Epithelial cell of proximal tubule (primary cell): ENCODE measurements around the gene FAM184B. TPM values are rescaled to one million over a fixed set of nuclear protein-coding genes. Genes with fewer than 3 reads are reported as not detected.

Experiments used
- DNase-seq: peaks from one replicate; pipeline ENCODE4 v3.0.0-alpha.2; 2011; ENCODE audit warnings: low read depth
- H3K4me3 ChIP-seq: 2 replicates; pipeline ENCODE4 v1.5.1; 2011; ENCODE audit warnings: low read depth, mild to moderate bottlenecking, low read length
- total RNA-seq: library from RNA; depleted of rRNA; stranded (reverse); fragments of >200 nt; gene quantifications from 2 replicates; pipeline ENCODE4 v1.2.3, GENCODE V29; 2015
- TF ChIP-seq, protein P1 (sequence below): conservative IDR thresholded peaks from 2 replicates; pipeline ENCODE4 v1.5.1; 2012; ENCODE audit warnings: low read depth, mild to moderate bottlenecking, low read length

The FAM184B gene
- total RNA-seq, 1 donor from 2014 or later, result 0.17 TPM

DNA sequence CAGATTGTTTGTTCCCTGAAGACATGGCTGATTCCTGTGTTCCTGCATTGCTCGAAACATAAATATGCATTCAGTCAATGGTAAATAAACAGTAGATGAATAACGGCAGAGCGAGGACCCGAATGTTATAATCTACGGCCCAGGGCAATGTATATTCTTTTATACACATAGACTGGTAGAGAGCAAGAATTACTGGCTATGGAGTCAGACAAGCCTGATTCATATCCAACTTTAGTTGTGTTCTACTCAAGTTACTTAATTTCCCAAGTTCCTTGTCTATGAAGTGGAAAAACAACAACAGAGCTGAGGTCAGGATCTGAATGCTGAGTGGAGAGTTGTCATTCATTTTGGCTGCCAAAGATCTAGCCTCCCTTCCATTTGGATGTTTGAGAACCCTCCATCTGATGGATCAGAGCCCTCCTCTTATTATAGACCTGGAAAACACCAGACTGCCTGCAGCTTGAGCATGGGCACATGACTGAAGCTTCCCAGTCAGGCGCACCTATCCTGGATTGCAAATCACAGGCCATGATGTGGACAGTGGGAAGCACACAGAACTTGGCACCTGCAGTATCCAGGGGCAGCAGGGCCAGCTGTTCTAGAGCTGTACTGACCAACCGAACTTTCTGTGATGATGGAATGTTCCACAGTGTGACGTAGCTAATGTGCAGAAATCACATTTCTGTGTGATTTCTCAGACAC, 80.1 kb downstream of the FAM184B start:
- no peak for DNase-seq
- H3K4me3 ChIP-seq, result no peak overlapping the region
- TF ChIP-seq, protein P1, sequence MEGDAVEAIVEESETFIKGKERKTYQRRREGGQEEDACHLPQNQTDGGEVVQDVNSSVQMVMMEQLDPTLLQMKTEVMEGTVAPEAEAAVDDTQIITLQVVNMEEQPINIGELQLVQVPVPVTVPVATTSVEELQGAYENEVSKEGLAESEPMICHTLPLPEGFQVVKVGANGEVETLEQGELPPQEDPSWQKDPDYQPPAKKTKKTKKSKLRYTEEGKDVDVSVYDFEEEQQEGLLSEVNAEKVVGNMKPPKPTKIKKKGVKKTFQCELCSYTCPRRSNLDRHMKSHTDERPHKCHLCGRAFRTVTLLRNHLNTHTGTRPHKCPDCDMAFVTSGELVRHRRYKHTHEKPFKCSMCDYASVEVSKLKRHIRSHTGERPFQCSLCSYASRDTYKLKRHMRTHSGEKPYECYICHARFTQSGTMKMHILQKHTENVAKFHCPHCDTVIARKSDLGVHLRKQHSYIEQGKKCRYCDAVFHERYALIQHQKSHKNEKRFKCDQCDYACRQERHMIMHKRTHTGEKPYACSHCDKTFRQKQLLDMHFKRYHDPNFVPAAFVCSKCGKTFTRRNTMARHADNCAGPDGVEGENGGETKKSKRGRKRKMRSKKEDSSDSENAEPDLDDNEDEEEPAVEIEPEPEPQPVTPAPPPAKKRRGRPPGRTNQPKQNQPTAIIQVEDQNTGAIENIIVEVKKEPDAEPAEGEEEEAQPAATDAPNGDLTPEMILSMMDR, result no peak

DNA sequence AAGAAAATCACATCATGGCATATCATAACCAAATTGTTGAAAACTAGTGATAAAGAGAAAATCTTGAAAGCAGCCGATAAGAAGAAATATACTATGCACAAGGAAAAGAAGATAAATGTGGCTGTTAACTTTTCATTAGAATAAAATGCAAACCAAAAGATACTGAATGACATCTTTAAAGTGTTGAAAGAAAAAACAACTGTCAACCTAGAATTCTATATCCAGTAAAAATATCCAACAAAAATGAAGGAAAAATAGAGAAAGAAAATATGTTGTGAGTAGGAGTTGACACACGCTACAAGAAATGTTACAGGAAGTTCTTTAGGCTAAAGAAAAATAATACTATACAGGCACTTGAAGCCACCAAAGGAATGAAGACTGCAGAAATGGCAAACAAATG, 82.0 kb downstream of the FAM184B start:
- TF ChIP-seq, protein P1, result no peak
- no peak overlapping the region for H3K4me3 ChIP-seq
- DNase-seq, result no peak

DNA sequence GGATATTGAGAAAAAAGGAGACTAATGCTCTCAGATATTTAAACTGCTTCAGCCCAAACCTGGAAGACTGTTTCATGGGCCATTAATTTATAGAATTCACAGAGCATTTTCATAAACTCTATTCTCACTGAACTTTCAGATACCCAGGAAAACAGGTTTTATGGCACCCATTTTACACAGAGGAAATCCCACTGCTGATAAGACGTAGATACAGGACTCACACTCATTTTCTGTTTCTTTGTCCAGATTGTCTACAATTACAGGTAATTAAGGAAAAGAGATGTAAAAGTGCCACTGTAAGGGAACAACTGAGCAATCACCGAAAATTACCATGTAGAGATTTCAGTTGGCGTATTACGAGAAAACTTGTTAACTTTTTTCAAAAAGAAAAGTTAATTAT, 83.3 kb downstream of the FAM184B start:
- TF ChIP-seq, protein P1, result no peak
- no peak for DNase-seq
- no peak overlapping the region for H3K4me3 ChIP-seq

DNA sequence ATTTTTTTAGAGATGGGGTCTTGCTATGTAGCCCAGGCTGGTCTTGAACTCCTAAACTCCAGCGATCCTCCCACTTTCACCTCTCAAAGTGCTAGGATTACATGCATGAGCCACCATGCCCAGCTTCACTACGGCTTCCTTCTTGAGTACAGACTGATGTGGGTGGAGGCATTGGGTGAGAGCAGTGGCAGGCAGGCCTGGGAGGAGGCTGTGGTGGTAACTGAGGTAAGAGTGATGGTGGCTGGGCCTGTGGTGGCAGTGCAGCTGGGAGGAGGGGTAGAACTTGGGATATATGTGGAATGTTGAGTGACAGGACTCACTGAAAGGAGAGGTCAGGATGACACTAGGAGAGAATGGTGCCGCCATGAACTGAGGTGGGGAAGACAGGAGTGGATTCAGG, 86.1 kb downstream of the FAM184B start:
- H3K4me3 ChIP-seq, result no peak overlapping the region
- no peak for DNase-seq
- TF ChIP-seq, protein P1, result no peak

DNA sequence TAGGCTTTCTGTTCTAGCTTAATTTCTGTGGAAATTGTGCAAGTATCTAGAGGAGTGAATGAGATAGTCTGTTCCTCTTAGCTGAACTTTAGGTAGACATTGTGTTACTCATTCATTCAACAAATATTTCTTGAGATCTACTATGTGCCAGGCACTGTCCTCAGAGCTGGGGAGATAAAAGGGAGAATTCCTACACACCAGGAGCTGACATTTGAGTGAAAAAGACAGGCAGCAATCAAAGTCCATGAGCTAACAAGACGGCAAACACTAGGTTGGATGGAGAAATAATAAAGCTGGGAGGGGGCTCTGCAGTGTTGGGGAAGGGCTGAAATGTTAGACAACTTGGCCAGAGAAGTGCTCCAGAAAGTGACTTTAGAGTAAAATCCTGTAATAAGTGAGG, 86.9 kb downstream of the FAM184B start:
- TF ChIP-seq, protein P1, result no peak
- DNase-seq, result no peak
- no peak overlapping the region for H3K4me3 ChIP-seq

DNA sequence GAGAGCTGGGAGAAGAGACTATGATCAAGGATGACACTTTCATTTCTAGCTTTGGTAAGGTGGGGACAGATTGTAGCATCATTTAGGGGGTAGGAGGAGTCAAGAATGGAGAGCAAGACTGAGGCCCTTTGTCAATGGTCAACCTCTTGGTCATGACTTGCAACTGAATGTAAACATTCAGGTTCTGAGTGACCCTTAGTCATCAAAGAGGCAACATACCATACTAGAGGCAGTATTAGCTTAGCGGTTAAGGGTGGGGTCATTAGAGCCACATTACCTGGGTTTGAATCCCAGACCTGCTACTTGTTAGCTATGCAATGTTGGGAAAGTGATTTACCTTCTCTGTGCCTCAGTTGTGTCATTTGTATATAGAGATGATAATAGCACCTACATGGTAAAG, 90.5 kb downstream of the FAM184B start:
- no peak overlapping the region for H3K4me3 ChIP-seq
- TF ChIP-seq, protein P1, result no peak
- DNase-seq, result no peak

DNA sequence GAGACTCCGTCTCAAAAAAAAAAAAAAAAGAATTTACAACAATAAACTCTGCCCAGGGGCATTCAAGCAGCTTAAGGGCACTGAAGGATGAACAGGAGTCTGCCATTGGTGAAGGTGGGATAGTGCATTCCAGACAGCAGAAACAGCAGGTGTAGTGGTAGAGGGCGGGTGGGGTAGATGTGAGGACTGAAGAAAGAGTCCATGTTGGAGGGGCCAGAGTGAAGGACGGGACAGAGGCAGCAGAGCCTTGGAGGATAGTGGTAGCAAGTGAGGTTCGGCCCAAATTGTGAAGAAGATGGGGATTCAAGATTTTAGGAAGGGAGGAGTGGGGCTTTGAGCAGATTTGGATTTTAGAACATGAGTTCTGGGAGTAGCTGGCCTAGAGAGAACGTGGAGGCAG, 91.3 kb downstream of the FAM184B start:
- no peak overlapping the region for H3K4me3 ChIP-seq
- TF ChIP-seq, protein P1, result no peak
- DNase-seq, result no peak
